HUES48 (cell line): ENCODE data around the gene RIC8B.
A peak's percentile ranks its signal among the peaks of the same experiment; 100 is the strongest.

Source experiments
- H3K27ac ChIP-seq: one replicate; pipeline ENCODE4 v1.7.0; 2013; ENCODE audit warnings: low read depth, low read length, inconsistent platforms
- H3K27me3 ChIP-seq: 2 replicates; pipeline ENCODE4 v1.6.1; 2013; ENCODE audit warnings: mild to moderate bottlenecking, low read length; ENCODE audit not compliant: control insufficient read depth, insufficient read depth
- H3K36me3 ChIP-seq: 2 replicates; pipeline ENCODE4 v1.6.1; 2013; ENCODE audit warnings: low read length; ENCODE audit not compliant: control insufficient read depth, insufficient read depth
- H3K4me1 ChIP-seq: 2 replicates; pipeline ENCODE4 v1.6.1; 2013; ENCODE audit warnings: mild to moderate bottlenecking, low read length; ENCODE audit not compliant: control insufficient read depth, insufficient read depth
- H3K4me3 ChIP-seq: 2 replicates; pipeline ENCODE4 v1.5.1; 2013; ENCODE audit warnings: mild to moderate bottlenecking, low read depth, low read length
- H3K9ac ChIP-seq: 2 replicates; pipeline ENCODE4 v1.6.1; 2013; ENCODE audit warnings: mild to moderate bottlenecking, low read depth, low read length, moderate library complexity
- H3K9me3 ChIP-seq: 2 replicates; pipeline ENCODE4 v1.6.1; 2013; ENCODE audit warnings: low read length; ENCODE audit not compliant: control insufficient read depth, insufficient read depth

The RIC8B gene

DNA sequence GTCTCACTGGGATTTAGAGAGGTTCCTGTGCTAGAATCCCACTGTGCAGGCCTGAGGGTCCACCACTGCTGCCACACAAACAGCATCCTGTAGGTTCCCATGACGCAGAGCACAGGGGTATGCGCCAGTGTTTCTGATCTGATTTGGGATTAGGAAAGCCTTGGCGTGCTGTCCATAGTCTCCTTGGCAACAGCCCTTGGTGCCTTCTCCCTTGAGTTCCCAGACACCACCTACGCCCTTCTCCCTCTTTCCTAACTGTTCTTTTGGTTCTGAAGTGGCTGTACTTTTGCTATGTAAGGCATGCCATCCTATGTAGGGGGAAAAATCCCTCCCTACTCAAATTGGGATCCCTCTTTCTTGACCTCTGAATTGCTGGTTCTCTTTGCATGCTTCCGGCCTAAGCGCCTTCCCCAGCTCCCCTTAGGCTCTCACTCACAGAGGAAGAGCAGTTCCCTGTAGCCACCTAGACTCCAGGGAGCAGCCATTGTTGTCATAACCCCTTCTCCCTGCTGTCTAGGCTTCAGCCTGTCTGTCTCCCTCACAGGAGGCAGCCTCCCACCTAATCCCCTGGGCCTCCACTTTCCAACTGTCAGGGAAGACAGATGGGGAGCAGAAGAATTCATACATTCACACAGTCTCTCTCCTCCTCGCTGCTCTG, 14.8 kb upstream of the RIC8B start:
- peak overlapping the region; percentile 78 for H3K27ac ChIP-seq
- no peaks in the 10 kb centered on the region for H3K36me3 ChIP-seq
- peaks cover 23% of the 10 kb centered on the region for H3K4me1 ChIP-seq
- H3K4me3 ChIP-seq: peak overlapping the region; percentile 24; the same call in 1 of the 2 replicates
- no peaks in the 10 kb centered on the region for H3K9me3 ChIP-seq
- no peaks in the 10 kb centered on the region for H3K27me3 ChIP-seq
- H3K9ac ChIP-seq: no peak overlapping the region

- H3K27me3 ChIP-seq: no peaks in the 10 kb centered on the region
- no peaks in the 10 kb centered on the region for H3K36me3 ChIP-seq
- H3K9ac ChIP-seq: no peak overlapping the region
- H3K4me3 ChIP-seq: peak overlapping the region; percentile 24; the same call in 1 of the 2 replicates
- no peaks in the 10 kb centered on the region for H3K9me3 ChIP-seq
- H3K27ac ChIP-seq: peak overlapping the region; percentile 78
- H3K4me1 ChIP-seq: peaks cover 23% of the 10 kb centered on the region
These were observed 14.3 kb upstream of the RIC8B start for GRCh38 chr12:106760184-106760531.

DNA sequence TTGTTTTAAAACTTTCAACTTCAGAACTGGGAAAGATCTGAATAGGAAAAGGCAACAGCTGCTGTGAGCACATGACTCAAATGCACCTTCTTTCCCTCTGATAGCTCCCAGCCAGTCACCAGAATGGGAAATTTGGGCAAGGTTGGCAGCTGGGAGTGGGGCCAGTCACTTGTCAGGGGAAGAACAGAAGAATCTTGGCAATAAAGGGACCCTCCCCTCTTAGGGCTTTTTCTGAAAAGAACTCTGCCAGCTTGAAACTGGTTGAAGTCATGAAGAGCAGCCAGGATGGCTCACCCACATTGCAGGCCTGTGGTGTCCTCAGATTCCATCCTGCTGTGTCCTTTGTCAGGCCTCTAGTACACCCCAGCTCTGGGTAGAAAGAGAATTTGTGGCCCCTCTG, 10.3 kb upstream of the RIC8B start:
- no peak overlapping the region for H3K27ac ChIP-seq
- no peak overlapping the region for H3K4me3 ChIP-seq
- H3K9ac ChIP-seq: no peak overlapping the region
- H3K9me3 ChIP-seq: no peaks in the 10 kb centered on the region
- H3K27me3 ChIP-seq: no peaks in the 10 kb centered on the region
- H3K4me1 ChIP-seq: peaks cover 56% of the 10 kb centered on the region
- no peaks in the 10 kb centered on the region for H3K36me3 ChIP-seq

DNA sequence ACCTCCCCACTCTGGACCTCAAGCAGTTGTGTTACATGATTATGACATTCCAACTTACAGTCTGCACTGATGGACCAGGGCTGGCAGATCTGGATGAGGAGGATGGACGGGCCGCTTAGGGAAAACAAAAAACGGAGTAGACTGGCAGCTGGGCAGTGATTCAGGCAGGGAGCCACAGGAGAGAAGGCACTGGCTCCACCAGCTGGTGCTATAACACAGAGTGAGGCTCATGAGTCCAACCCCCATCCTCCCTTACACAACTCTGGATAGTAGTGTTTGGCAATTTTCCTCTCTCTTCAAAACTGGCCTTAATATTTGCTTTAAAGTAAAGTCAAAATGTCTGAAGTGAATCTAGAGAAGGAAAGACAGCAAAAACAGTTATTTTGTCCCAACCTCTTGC, 9.7 kb upstream of the RIC8B start:
- no peaks in the 10 kb centered on the region for H3K27me3 ChIP-seq
- no peak overlapping the region for H3K9ac ChIP-seq
- no peak overlapping the region for H3K4me3 ChIP-seq
- no peaks in the 10 kb centered on the region for H3K36me3 ChIP-seq
- H3K27ac ChIP-seq: no peak overlapping the region
- no peaks in the 10 kb centered on the region for H3K9me3 ChIP-seq
- peaks cover 57% of the 10 kb centered on the region for H3K4me1 ChIP-seq

GRCh38 chr12:106766393-106766826, 8.1 kb upstream of the RIC8B start:
- Histone ChIP-seq H3K4me1 (peaks cover 58% of the 10 kb centered on the region), H3K36me3 (no peaks in the 10 kb centered on the region), H3K27ac (peak overlapping the region; percentile 97), H3K27me3 (no peaks in the 10 kb centered on the region), H3K9ac (no peak overlapping the region), H3K9me3 (no peaks in the 10 kb centered on the region), H3K4me3 (no peak overlapping the region)

- Histone ChIP-seq H3K27me3 (no peaks in the 10 kb centered on the region), H3K27ac (peak overlapping the region; percentile 97), H3K9ac (0 out of 2 replicates have a peak overlapping the region, but pooled peaks have one; percentile 11), H3K9me3 (no peaks in the 10 kb centered on the region), H3K4me1 (peaks cover 65% of the 10 kb centered on the region), H3K36me3 (no peaks in the 10 kb centered on the region), H3K4me3 (peak overlapping the region; percentile 52; the same call in 1 of the 2 replicates)
These were observed 7.3 kb upstream of the RIC8B start for GRCh38 chr12:106767206-106767605.

DNA sequence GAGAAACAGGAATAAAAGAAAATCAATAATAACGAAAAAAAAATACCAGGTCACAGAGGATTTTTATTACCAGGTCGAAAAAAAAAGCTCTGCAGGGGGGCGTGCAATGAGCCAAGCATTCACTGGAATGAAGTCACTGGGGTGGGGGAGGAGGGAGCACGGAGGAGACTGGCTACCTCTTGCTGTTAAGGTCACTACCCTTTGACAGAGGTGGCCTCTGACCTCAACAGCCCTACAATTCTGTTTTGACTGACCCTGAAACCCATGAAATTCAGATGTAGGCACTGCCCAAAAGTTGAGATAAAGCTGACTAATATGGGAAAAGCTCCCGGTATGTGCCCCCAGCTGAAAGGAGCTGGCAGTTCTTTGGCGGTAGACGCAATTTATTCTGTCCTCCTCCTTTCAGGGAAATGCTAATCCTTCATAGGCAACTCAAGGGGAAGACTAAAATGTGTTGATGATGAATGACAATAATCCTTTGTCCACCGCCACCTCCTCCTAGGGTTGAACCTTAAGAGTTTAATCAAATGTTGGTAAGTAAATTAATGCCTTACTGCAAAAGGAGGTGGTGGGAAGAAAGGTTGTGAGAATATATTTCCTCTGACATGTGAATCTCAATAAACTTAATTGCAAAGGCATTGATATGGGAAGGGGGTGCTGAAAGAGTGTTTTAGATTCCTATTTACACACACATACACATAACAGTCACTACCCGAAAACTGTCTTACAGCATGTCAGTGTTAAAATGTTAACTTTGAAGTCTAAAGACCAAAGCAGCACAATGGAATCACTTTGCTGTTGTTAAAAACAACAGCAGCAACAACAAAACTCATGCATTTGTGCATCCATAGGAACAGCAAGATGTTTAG, 6.3 kb upstream of the RIC8B start:
- H3K9ac ChIP-seq: peak overlapping the region; percentile 57
- H3K27me3 ChIP-seq: no peaks in the 10 kb centered on the region
- peaks cover 67% of the 10 kb centered on the region for H3K4me1 ChIP-seq
- H3K4me3 ChIP-seq: peak overlapping the region; percentile 52
- H3K9me3 ChIP-seq: no peaks in the 10 kb centered on the region
- H3K36me3 ChIP-seq: no peaks in the 10 kb centered on the region
- peak overlapping the region; percentile 97 for H3K27ac ChIP-seq

- H3K27ac ChIP-seq: peak overlapping the region; percentile 97
- no peaks in the 10 kb centered on the region for H3K36me3 ChIP-seq
- H3K27me3 ChIP-seq: no peaks in the 10 kb centered on the region
- H3K9me3 ChIP-seq: no peaks in the 10 kb centered on the region
- peaks cover 67% of the 10 kb centered on the region for H3K4me1 ChIP-seq
- peak overlapping the region; percentile 57 for H3K9ac ChIP-seq
- peak overlapping the region; percentile 52 for H3K4me3 ChIP-seq
These were observed 5.4 kb upstream of the RIC8B start for GRCh38 chr12:106769078-106769477.

DNA sequence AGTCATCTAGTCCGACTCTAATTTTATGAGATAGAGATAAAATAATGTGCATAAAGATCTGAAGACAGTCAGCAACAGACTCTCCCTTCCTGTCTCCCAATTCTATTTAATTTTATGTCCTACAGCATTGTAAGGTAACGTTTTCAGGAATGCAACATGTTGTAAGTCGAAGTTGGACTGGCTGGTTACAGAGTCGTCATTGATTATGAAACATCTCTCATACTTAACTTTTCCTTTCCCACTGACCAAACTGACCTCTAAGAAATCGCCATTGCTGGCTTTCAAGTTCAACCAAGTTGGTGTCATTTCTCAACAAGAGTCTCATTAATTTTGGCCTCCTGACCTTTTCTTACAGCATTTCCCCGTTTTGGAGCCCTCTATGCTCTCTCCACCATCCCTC, 4.9 kb upstream of the RIC8B start:
- H3K4me3 ChIP-seq: peak overlapping the region; percentile 52
- H3K9me3 ChIP-seq: no peaks in the 10 kb centered on the region
- H3K27me3 ChIP-seq: no peaks in the 10 kb centered on the region
- peak overlapping the region; percentile 97 for H3K27ac ChIP-seq
- H3K9ac ChIP-seq: no peak overlapping the region
- no peaks in the 10 kb centered on the region for H3K36me3 ChIP-seq
- peaks cover 63% of the 10 kb centered on the region for H3K4me1 ChIP-seq

DNA sequence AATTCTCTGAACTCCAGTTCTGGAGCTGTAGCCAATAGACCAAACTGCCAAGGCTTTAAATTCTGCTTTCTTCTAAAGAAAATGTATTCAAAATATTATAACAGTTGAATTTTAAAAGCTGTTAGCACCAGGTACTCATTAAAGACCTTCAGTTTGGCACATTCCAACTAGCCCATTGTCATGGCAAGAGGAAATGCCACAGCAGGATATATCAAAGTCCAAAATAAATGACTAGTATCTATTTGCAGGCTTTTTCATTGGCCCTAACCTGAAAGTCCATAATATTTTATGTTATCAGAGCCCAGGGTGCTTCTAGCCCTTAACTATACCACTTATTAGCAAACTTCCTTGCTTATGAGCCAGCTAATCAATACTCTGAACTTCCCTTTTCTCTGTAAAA, 3.1 kb upstream of the RIC8B start:
- no peaks in the 10 kb centered on the region for H3K27me3 ChIP-seq
- peaks cover 69% of the 10 kb centered on the region for H3K4me1 ChIP-seq
- H3K9me3 ChIP-seq: no peaks in the 10 kb centered on the region
- no peak overlapping the region for H3K4me3 ChIP-seq
- H3K36me3 ChIP-seq: 0 out of 2 replicates have a peak, but pooled peaks cover 5% of the 10 kb centered on the region
- H3K9ac ChIP-seq: no peak overlapping the region
- H3K27ac ChIP-seq: peak overlapping the region; percentile 76
